Neural cell (in vitro differentiated cells): Measurements from ENCODE around the gene MIXL1. TPM values are rescaled to one million over a fixed set of nuclear protein-coding genes. Genes with fewer than 3 reads are reported as not detected.

Experiments
- H2AFZ ChIP-seq: fragments of 200-600, 300-800 bp; sonication (generic), shearing (Covaris generic); 2 replicates; pipeline ENCODE4 v1.6.0; 2014; ENCODE audit warnings: low read depth, mild to moderate bottlenecking, antibody characterized with exemption, low read length, moderate library complexity
- H3F3A ChIP-seq: fragments of 200-600 bp; shearing (Covaris generic); 2 replicates; pipeline ENCODE4 v1.6.1; 2016; ENCODE audit warnings: mild to moderate bottlenecking, moderate library complexity, mixed read lengths, antibody characterized with exemption, low read length; ENCODE audit not compliant: insufficient read depth, poor library complexity, severe bottlenecking
- H3K27ac ChIP-seq: fragments of 200-600, 300-800 bp; sonication (generic), shearing (Covaris generic); 2 replicates; pipeline ENCODE4 v1.5.1; 2014; ENCODE audit warnings: mild to moderate bottlenecking, low read length, moderate library complexity
- H3K27me3 ChIP-seq: fragments of 300-800, 200-600 bp; sonication (generic), shearing (Covaris generic); 2 replicates; pipeline ENCODE4 v1.6.0; 2014; ENCODE audit warnings: mild to moderate bottlenecking, low read depth, low read length, moderate library complexity; ENCODE audit not compliant: insufficient read depth
- H3K36me3 ChIP-seq: fragments of 300-800, 200-600 bp; sonication (generic), shearing (Covaris generic); 2 replicates; pipeline ENCODE4 v1.5.1; 2014; ENCODE audit warnings: mild to moderate bottlenecking, antibody characterized with exemption, low read length, moderate library complexity; ENCODE audit not compliant: insufficient read depth
- H3K4me2 ChIP-seq: fragments of 300-800, 200-600 bp; sonication (generic), shearing (Covaris generic); 2 replicates; pipeline ENCODE4 v1.6.0; 2014; ENCODE audit warnings: mild to moderate bottlenecking, low read length
- H3K4me3 ChIP-seq: fragments of 300-800, 200-600 bp; sonication (generic), shearing (Covaris generic); 2 replicates; pipeline ENCODE4 v1.5.1; 2014; ENCODE audit warnings: mild to moderate bottlenecking, low read length, moderate library complexity
- H3K79me2 ChIP-seq: fragments of 200-600 bp; shearing (Covaris generic); replicated peaks from 2 replicates; pipeline ENCODE4 v1.6.0; 2014; ENCODE audit warnings: mild to moderate bottlenecking, low read length, moderate library complexity; ENCODE audit not compliant: insufficient read depth
- H3K9ac ChIP-seq: fragments of 300-800, 200-600 bp; sonication (generic), shearing (Covaris generic); 2 replicates; pipeline ENCODE4 v1.6.1; 2016; ENCODE audit warnings: mild to moderate bottlenecking, low read length, mixed read lengths
- H3K9me2 ChIP-seq: fragments of 200-600 bp; shearing (Covaris generic); 2 replicates; pipeline ENCODE4 v1.6.1; 2016; ENCODE audit warnings: mild to moderate bottlenecking, low read length, mixed read lengths; ENCODE audit not compliant: insufficient read depth
- H3K9me3 ChIP-seq: fragments of 200-600, 300-800 bp; sonication (generic), shearing (Covaris generic); 2 replicates; pipeline ENCODE4 v1.6.1; 2016; ENCODE audit warnings: mild to moderate bottlenecking, mixed run types, low read length, moderate library complexity, mixed read lengths
- H4K20me1 ChIP-seq: fragments of 200-600 bp; shearing (Covaris generic); 2 replicates; pipeline ENCODE4 v1.6.1; 2016; ENCODE audit warnings: mild to moderate bottlenecking, mixed run types; ENCODE audit not compliant: insufficient read depth
- EP300 ChIP-seq: fragments of 450-650 bp; conservative IDR thresholded peaks from 2 replicates; pipeline ENCODE4 v1.6.1; 2014; ENCODE audit warnings: antibody characterized with exemption, mild to moderate bottlenecking, moderate library complexity; ENCODE audit not compliant: poor library complexity, severe bottlenecking
- EZH2 ChIP-seq: fragments of 200-600, 300-800 bp; shearing (Covaris generic), sonication (generic); IDR thresholded peaks from 2 replicates; pipeline ENCODE4 v1.6.1; 2014; ENCODE audit warnings: antibody characterized with exemption, low read length, borderline replicate concordance, mild to moderate bottlenecking; ENCODE audit not compliant: insufficient read depth, poor library complexity, severe bottlenecking
- MXI1 ChIP-seq: fragments of 450-650 bp; conservative IDR thresholded peaks from 2 replicates; pipeline ENCODE4 v1.6.1; 2014; ENCODE audit warnings: antibody characterized with exemption, mild to moderate bottlenecking; ENCODE audit not compliant: poor library complexity, severe bottlenecking
- POLR2AphosphoS5 ChIP-seq: IDR thresholded peaks from 2 replicates; pipeline ENCODE4 v1.6.1; 2012
- RAD21 ChIP-seq: fragments of 450-650 bp; conservative IDR thresholded peaks from 2 replicates; pipeline ENCODE4 v1.6.1; 2014; ENCODE audit warnings: antibody characterized with exemption, mild to moderate bottlenecking, moderate library complexity
- SMC3 ChIP-seq: fragments of 450-650 bp; conservative IDR thresholded peaks from 2 replicates; pipeline ENCODE4 v1.6.1; 2014; ENCODE audit warnings: antibody characterized with exemption, mild to moderate bottlenecking, moderate library complexity; ENCODE audit not compliant: poor library complexity
- TAF1 ChIP-seq: IDR thresholded peaks from 2 replicates; pipeline ENCODE4 v1.6.1; 2012; ENCODE audit warnings: low read depth
- polyA plus RNA-seq: library from polyadenylated mRNA; depleted of rRNA; stranded (reverse); fragments of >200 nt; gene quantifications from 2 replicates; pipeline ENCODE4 v1.2.3, GENCODE V29; 2014
- TF ChIP-seq, protein P1 (sequence below): fragments of 450-650 bp; IDR thresholded peaks from 2 replicates; pipeline ENCODE4 v1.5.1; 2014; ENCODE audit warnings: antibody characterized with exemption, mild to moderate bottlenecking, moderate library complexity; ENCODE audit not compliant: poor library complexity, severe bottlenecking
- TF ChIP-seq, protein P2 (sequence below): IDR thresholded peaks from 2 replicates; pipeline ENCODE4 v1.6.1; 2012; ENCODE audit warnings: borderline replicate concordance

MIXL1 gene
- polyA plus RNA-seq, 1 donor from 2014 or later = not detected

DNA sequence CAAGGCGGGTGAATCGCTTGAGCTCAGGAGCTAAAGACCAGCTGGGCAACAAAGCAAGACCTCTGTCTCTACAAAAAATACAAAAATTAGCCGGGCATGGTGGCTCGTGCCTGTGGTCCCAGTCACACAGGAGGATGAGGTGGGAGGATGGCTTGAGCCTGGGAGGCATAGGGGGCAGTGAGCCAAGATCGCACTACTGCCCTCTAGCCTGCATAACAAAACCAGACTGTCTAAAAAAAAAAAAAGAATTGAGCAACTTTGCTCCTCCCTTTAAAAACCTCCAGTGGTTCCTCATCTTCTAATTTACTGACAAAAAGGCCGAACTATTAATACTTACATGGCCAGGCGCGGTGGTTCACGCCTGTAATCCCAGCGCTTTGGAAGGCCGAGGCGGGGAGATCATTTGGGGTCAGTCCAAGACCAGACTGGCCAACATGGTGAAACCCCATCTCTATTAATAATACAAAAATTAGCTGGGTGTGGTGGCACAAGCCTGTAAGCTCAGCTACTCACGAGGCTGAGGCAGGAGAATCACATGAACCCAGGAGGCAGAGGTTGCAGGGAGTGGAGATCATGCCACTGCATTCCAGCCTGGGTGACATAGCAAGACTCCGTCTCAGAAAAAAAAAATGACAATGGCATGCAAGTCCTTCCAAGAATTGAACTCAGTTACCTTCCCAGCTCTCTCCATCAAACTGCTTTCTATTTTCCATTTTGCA, 41.3 kb upstream of the MIXL1 start:
- Histone ChIP-seq H3K4me3 (no peak overlapping the region), H3K9me3 (no peaks in the 10 kb centered on the region), H4K20me1 (no peaks in the 10 kb centered on the region), H2AFZ (no peak overlapping the region), H3K36me3 (no peaks in the 10 kb centered on the region), H3F3A (no peaks in the 10 kb centered on the region), H3K27me3 (no peaks in the 10 kb centered on the region), H3K9ac (no peak overlapping the region), H3K9me2 (no peaks in the 10 kb centered on the region), H3K27ac (no peak overlapping the region), H3K4me2 (no peak overlapping the region), H3K79me2 (peaks cover 48% of the 10 kb centered on the region)
- TF ChIP-seq RAD21 (no peak), SMC3 (no peak), TAF1 (no peak), EZH2 (no peak), POLR2AphosphoS5 (no peak), EP300 (no peak), MXI1 (no peak)
- TF ChIP-seq, protein P1, sequence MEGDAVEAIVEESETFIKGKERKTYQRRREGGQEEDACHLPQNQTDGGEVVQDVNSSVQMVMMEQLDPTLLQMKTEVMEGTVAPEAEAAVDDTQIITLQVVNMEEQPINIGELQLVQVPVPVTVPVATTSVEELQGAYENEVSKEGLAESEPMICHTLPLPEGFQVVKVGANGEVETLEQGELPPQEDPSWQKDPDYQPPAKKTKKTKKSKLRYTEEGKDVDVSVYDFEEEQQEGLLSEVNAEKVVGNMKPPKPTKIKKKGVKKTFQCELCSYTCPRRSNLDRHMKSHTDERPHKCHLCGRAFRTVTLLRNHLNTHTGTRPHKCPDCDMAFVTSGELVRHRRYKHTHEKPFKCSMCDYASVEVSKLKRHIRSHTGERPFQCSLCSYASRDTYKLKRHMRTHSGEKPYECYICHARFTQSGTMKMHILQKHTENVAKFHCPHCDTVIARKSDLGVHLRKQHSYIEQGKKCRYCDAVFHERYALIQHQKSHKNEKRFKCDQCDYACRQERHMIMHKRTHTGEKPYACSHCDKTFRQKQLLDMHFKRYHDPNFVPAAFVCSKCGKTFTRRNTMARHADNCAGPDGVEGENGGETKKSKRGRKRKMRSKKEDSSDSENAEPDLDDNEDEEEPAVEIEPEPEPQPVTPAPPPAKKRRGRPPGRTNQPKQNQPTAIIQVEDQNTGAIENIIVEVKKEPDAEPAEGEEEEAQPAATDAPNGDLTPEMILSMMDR = no peak
- TF ChIP-seq, protein P2, sequence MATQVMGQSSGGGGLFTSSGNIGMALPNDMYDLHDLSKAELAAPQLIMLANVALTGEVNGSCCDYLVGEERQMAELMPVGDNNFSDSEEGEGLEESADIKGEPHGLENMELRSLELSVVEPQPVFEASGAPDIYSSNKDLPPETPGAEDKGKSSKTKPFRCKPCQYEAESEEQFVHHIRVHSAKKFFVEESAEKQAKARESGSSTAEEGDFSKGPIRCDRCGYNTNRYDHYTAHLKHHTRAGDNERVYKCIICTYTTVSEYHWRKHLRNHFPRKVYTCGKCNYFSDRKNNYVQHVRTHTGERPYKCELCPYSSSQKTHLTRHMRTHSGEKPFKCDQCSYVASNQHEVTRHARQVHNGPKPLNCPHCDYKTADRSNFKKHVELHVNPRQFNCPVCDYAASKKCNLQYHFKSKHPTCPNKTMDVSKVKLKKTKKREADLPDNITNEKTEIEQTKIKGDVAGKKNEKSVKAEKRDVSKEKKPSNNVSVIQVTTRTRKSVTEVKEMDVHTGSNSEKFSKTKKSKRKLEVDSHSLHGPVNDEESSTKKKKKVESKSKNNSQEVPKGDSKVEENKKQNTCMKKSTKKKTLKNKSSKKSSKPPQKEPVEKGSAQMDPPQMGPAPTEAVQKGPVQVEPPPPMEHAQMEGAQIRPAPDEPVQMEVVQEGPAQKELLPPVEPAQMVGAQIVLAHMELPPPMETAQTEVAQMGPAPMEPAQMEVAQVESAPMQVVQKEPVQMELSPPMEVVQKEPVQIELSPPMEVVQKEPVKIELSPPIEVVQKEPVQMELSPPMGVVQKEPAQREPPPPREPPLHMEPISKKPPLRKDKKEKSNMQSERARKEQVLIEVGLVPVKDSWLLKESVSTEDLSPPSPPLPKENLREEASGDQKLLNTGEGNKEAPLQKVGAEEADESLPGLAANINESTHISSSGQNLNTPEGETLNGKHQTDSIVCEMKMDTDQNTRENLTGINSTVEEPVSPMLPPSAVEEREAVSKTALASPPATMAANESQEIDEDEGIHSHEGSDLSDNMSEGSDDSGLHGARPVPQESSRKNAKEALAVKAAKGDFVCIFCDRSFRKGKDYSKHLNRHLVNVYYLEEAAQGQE = no peak

GRCh38 chr1:226185141-226186036, 38.1 kb upstream of the MIXL1 start:
- Histone ChIP-seq H3K27me3 (no peaks in the 10 kb centered on the region), H3K9me3 (no peaks in the 10 kb centered on the region), H3K4me3 (peak overlapping the region; percentile 93), H3K27ac (peak overlapping the region; percentile 89), H3K79me2 (peaks cover 45% of the 10 kb centered on the region), H2AFZ (no peak overlapping the region), H3K9me2 (no peaks in the 10 kb centered on the region), H3F3A (no peaks in the 10 kb centered on the region), H3K36me3 (no peaks in the 10 kb centered on the region), H4K20me1 (no peaks in the 10 kb centered on the region), H3K4me2 (peak overlapping the region; percentile 96), H3K9ac (peak overlapping the region; percentile 95)
- TF ChIP-seq, protein P2 = no peak
- no peak for TF ChIP-seq EZH2
